ENCODE results near the gene KCNQ4. TPM values are rescaled to one million over a fixed set of nuclear protein-coding genes. Genes with fewer than 3 reads are reported as not detected.
A peak's percentile ranks its signal among the peaks of the same experiment; 100 is the strongest.

The KCNQ4 gene
- total RNA-seq (2014; rRNA removed): 0.06 and 0.63 TPM in 2 replicates
- 0.10 TPM for polyA plus RNA-seq (2012)

GRCh38 chr1:40783001-40783905 is at the start of gene KCNQ4:
Gene KCNQ4 (plus strand): TSS chr1:40783787. CDS start chr1:40784094, 307 bp downstream.
- no peak for DNase-seq (ENCODE audit: low read depth)

- no peak for DNase-seq (ENCODE audit: low read depth)
These were observed 48.5 kb upstream of the KCNQ4 start for GRCh38 chr1:40734882-40735628.

- DNase-seq (ENCODE audit: low read depth): peak; percentile 77
These were observed 47.5 kb upstream of the KCNQ4 start for GRCh38 chr1:40736085-40736531.

- DNase-seq (ENCODE audit: low read depth): no peak
These were observed 44.8 kb upstream of the KCNQ4 start for GRCh38 chr1:40738831-40739230.

- no peak for DNase-seq (ENCODE audit: low read depth)
These were observed 44.1 kb upstream of the KCNQ4 start for GRCh38 chr1:40739455-40740008.

- DNase-seq (ENCODE audit: low read depth): no peak
These were observed 43.3 kb upstream of the KCNQ4 start for GRCh38 chr1:40740039-40740996.

- DNase-seq (ENCODE audit: low read depth): no peak
These were observed 42.4 kb upstream of the KCNQ4 start for GRCh38 chr1:40740997-40741736.

GRCh38 chr1:40742363-40743061 is 41.1 kb upstream of the KCNQ4 start:
- no peak for DNase-seq (ENCODE audit: low read depth)

GRCh38 chr1:40743452-40743851 is 40.1 kb upstream of the KCNQ4 start:
- no peak for DNase-seq (ENCODE audit: low read depth)

- no peak for DNase-seq (ENCODE audit: low read depth)
These were observed 39.7 kb upstream of the KCNQ4 start for GRCh38 chr1:40743860-40744259.

- no peak for DNase-seq (ENCODE audit: low read depth)
These were observed 38.4 kb upstream of the KCNQ4 start for GRCh38 chr1:40745176-40745575.

- peak; percentile 69 for DNase-seq (ENCODE audit: low read depth)
These were observed 37.1 kb upstream of the KCNQ4 start for GRCh38 chr1:40746344-40747090.

GRCh38 chr1:40748841-40749718 is 34.5 kb upstream of the KCNQ4 start:
- no peak for DNase-seq (ENCODE audit: low read depth)

- no peak for DNase-seq (ENCODE audit: low read depth)
These were observed 33.8 kb upstream of the KCNQ4 start for GRCh38 chr1:40749817-40750216.

- peak; percentile 59 for DNase-seq (ENCODE audit: low read depth)
These were observed 33.1 kb upstream of the KCNQ4 start for GRCh38 chr1:40750451-40750908.

- no peak for DNase-seq (ENCODE audit: low read depth)
These were observed 31.8 kb upstream of the KCNQ4 start for GRCh38 chr1:40751802-40752201.

GRCh38 chr1:40753142-40753882 is 30.3 kb upstream of the KCNQ4 start:
- DNase-seq (ENCODE audit: low read depth): no peak

Measured in LHCN-M2 (cell line).